SHP77 (cell line): ENCODE measurements around the gene ANO4.
A peak's percentile ranks its signal among the peaks of the same experiment; 100 is the strongest.

Experiments used
- DNase-seq, 2 experiments: peaks; one replicate each; lab custom pipeline; 2025; lab: John Stamatoyannopoulos, UW

ANO4 gene

DNA sequence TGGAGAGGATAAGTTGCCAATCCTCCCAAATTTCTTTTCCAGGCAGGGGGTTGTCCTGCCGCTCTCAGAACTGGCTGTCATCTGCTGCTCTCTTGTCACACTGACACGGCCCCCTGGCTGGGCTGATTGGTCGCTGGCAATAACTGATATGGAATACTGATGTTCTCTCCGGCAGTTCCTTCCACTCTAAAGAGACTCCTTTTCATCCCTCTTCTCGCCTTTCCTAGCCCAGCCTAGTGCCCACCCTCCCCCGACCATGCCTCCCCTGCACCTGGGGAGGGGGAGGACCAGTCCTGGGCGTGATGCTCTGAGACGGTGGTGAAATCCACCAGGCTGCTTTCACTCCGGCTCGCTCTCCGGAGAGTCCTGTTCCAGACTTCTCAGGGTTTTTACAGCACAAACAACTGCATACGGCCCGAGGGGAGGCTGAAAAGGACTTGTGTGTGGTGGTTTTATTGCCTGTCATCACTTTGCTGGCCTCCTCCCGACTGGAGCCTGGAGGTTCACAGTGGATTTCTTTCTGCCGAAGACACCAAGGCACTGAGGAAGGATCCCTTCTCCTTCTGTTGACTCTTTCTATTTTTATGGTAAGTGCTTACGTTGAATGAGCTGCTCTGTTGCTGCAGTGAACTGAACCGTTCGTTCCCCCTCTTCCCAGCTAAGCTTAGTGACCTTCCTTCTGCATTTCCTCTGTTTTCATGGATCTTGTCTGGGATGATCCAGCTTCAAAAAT is at the start of gene ANO4:
Gene ANO4 (plus strand): TSS at position 336 of the 733 bp plus-strand sequence. CDS start 107,010 bp downstream, outside the sequence.
- DNase-seq: peak; percentile 5 to 13

GRCh38 chr12:100745378-100746071 is 49.1 kb upstream of the ANO4 start:
- no peak for DNase-seq

- DNase-seq: no peak
Measured at GRCh38 chr12:100752841-100753240, 41.7 kb upstream of the ANO4 start.

DNA sequence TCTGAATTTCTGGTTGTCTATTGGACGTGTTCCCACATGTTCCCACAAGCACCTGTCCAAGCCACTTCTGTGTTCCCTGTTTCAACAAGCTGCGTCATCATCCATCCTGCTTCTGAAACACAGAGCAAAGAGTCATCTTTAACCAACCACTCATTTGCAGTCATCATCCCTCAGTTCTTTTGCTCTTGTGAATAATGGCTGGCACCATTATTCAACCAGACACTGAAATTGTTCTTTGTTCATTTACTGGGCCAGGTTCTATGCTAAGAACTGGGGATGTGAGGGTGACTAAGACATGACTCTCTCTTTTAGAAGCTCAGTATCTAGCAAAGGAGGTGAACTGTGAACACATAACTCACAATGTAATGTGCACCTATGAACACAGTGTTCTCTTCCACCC is 40.7 kb upstream of the ANO4 start:
- DNase-seq: peak; percentile 75 to 84

- peak in 1 of 2 experiments; percentile 2 for DNase-seq
Measured at GRCh38 chr12:100755186-100755585, 39.4 kb upstream of the ANO4 start.

GRCh38 chr12:100758083-100758482 is 36.5 kb upstream of the ANO4 start:
- DNase-seq: no peak

GRCh38 chr12:100767371-100767770 is 27.2 kb upstream of the ANO4 start:
- DNase-seq: no peak

DNA sequence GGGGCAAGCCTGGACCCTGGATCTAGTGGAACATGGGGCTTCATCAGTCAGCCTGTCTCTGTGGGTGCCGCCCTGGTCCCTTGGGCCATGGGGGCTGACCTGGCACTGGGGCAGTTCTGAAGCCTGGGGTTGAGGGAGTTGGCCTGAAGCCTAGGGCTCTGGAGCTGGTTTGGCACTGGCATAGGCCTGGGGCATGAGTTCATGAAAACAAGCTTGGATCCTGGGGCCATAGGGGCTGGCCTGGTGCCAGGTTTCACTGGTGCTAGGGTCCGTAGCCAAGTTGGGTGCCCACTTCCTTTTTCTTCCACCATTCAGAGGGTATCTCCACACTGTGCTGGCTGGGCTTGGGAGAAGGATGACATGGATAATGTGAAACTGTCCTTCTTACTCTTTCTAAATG is 26.6 kb upstream of the ANO4 start:
- DNase-seq: no peak

- no peak for DNase-seq
Measured at GRCh38 chr12:100778967-100779590, 15.5 kb upstream of the ANO4 start.

GRCh38 chr12:100789146-100789545 is 5.4 kb upstream of the ANO4 start:
- no peak for DNase-seq

DNA sequence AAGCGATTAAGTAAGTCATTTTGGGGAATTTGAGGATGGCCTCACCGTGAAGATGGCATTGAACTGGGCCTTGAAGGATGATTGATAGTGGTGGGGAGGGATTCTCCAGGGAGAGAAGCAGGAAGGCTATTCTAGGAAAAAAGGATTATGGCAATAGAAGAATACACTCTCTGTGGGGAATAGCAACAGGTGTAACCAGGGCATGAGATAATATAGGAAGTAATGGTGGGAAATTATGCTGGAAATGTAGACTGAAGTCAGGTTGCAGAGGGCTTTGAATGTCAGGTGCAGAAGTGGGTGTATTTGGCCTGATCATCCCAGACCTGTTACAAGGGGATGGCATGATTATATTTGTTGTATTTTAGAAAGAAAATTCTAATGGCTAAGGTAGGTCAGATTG is 4.6 kb upstream of the ANO4 start:
- no peak for DNase-seq

GRCh38 chr12:100790552-100790951 is 4.0 kb upstream of the ANO4 start:
- DNase-seq: no peak

DNA sequence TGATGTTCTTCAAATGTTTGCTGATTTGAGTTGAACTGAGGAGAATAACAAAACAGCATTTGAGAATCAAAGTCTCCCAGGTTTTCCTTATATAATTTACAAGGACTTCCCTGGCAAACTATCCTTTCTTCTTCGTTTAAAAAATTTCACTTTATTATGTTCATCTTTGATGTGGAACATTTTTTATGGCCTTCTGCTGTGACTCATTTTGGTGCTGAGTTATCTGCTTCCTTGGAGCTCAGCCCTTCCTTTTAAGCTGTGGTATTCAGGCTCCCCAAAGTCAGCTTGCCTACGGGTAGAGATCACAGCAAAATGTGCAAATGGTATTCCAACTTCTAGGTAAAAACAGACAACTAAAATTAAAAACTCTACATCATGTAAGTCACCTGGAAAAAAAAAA is 1.4 kb upstream of the ANO4 start:
- DNase-seq: no peak

DNA sequence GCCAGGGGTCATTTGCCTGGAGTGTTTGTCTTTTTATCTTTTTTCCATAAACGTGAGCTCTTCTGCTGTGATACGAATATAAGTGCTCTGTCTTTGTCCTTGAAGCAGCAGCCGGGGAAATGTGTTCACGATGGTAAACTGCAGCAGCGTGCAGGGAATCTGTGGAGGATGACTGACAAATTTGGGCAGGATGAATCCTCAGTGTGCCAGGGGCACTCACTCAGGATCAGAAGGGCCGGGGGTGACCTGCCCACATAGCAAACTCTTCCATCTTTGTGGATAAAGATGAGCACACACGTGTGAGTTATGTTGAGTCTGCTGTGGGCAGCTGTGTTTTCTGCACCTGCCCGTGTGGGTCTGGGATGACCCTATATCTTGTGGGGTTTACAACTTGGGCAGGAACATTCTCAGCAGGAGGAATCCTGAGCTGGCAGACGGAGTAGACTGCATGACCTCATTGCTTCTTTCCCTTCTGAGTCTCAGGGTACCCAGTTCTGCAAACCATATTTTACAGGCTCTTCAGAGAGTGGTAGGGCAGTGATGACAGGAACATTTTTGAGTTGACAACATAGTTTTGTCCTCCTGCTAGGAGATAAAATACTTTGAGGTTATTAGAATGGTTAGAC is 711 bp downstream of the ANO4 start:
- DNase-seq: no peak

DNA sequence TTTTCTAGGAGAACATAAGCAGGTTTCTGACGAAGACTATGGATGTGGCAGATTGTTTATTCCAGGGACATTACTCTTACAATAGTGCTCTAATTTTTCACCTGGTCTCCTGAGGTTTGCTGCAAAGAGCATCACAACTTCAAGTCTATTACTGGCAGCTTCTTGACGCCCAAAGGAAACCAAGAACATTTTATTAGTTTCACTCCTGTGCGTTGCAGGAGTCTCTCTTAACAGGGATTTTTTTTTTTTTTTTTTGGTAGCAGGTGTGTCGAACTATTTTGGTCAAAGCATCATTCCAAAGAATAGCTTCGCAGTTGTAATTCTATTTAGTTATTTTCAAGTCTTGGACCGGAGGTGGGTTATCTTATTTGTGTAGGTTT is 1.2 kb downstream of the ANO4 start:
- DNase-seq: no peak

DNA sequence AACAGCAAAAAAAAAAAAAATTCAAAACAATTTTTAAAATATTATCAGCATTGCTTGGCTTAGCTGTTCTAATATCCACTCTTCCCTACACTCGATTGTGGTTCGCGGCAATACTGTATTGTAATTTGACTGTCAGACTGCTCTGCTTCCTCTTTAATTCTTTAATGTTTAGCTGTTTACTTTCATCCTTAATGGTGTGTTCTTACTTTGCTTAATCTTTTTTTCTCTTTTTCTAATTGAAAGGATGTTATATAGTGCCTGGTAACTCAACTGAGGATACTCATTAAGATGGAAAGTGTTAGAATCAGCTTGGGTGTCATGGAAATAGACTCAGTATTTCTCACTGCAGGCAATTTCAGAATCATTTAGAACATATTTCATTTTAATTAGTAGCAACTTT is 2.0 kb downstream of the ANO4 start:
- DNase-seq: no peak

DNA sequence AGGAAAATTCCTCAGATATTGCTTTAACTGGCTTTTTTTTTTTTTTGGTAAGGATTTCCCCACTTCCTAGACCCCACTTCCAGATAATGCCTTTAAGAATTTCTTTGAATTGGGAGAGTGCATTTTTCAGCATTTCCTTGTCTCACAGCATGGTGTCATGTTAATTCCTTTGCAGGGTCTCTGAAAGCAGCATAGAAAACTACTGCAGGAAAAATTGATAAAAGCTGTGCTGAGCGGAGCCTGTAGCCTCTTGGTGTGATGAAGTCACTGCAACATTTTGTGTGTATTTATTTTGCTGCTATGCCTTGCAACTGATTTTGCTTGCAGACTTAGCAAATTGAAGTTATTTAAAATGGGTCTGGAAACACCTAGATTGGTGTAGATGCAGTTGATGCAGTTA is 2.7 kb downstream of the ANO4 start:
- DNase-seq: no peak

DNA sequence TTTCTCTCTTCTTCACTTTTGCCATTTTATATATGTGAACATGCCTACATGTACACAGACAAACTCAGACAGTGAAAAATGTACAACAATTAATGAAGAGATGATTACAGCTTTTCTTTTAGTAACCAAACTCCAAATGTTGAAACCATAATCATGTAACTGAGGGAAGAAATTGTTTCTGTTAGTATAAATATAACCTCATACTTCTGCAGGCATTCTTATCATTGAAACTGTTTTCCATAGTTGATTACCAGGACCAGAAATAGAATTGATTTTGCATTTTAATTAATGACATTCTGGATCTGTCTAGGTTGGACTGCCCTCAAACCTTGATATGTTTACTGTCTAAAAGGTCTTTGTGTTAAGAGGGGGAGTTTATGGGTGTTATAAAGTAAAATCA is 3.2 kb downstream of the ANO4 start:
- DNase-seq: no peak

DNA sequence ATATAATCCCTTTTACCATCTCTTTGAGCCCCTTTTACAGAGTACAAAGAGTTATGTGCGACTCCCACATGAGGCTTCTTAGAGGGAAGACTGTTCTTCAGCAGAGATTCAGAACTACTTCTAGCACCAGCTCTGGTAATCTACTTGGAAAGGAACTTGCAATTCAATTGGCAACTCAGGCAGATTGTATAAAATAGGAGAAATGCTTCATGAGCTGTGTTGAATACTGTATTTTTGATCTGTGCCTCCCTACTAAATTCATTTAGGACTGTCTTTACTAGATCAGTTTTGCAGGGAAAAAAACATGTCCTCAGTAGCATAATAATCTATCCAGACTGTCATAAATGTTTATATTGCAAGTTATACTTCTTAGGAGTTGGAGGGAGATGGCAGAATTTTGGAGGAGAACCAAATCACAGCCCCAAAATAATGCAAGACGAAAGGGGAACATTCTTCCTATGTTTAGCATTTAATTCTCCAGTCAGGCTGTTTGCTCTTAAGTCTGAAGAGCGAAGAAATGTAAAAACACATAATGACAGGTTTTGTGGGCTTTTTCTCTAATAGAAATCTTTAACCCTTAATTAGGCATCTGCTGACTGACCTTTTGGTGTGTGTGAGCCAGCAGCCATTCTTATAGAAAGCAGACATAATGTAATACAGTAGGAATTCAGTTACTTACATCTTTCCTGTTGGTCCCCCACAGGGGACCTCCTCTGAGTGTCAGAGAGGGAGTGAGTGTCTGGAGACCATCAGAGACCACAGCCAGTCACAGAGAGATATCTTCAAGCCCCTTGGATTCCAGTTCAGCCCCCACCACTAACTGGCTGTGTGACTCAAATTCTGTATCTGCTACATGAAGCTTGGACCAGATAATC is 3.9 kb downstream of the ANO4 start:
- no peak for DNase-seq

DNA sequence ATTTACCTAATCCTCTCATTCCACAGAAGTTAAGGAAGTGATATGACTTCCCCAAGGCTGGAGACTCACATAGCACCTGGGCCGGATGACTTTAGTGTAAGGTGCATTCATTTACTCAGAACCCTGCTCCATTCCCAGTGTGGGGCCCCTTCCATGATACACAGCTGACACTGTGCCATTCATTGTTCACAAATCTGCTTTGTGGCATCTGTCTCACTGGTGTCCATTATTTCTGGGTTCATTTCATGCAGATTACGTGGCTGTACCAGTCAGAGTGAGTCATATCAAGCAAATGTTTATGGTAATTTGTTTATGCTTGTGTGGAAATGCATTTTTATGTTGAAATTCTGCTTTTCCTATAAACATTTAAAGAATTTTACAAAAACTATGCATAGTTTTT is 5.2 kb downstream of the ANO4 start:
- no peak for DNase-seq

- DNase-seq: no peak
Measured at GRCh38 chr12:100800723-100801122, 6.1 kb downstream of the ANO4 start.

DNA sequence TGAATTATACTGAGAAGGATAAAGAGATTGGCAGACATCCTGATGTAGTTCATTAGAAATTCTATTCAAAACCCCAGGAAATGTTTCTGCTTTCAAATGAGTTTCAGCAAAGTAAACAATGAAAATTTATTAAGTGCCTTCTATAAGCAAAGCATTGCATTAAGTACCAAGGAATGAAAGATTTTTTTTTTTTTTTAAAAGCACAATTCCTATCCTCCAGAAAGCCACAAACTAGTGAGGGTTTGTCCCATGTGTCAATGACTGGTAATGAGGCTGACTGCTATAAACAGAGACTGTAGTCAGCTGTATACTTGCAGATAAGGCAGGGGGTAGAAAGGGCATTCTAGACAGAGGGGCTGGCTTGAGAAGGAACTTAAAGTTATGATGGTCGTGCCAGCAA is 6.7 kb downstream of the ANO4 start:
- DNase-seq: no peak
